Astrocyte of the spinal cord (primary cell): Measurements from ENCODE around the gene GLT1D1.
"Not testable (repeated sequence)": the region's sequence is repeated elsewhere in the genome, so short reads cannot be mapped to it uniquely, and the experiment has no call there.

ENCODE experiments used
- DNase-seq: peaks from one replicate; pipeline ENCODE4 v3.0.0; 2011; ENCODE audit warnings: low read depth, low spot score
- H3K4me3 ChIP-seq: 2 replicates; pipeline ENCODE4 v1.5.1; 2011; ENCODE audit warnings: low read depth, mild to moderate bottlenecking, low read length, moderate library complexity
- CTCF ChIP-seq: IDR thresholded peaks from 2 replicates; pipeline ENCODE4 v1.5.1; 2012; ENCODE audit warnings: low read depth, mild to moderate bottlenecking, low read length, inconsistent platforms
- in situ Hi-C: cut with HindIII; loops from 2 replicates; pipeline ENCODE4 v1.10.0; 2017; ENCODE audit warnings: low sequenced_read_pairs

Gene GLT1D1

GRCh38 chr12:128850400-128850799 is 2.9 kb upstream of the GLT1D1 start:
- no peak overlapping the region for H3K4me3 ChIP-seq
- in situ Hi-C loops, result no loop called here
- TF ChIP-seq CTCF, result no peak
- no peak for DNase-seq

- H3K4me3 ChIP-seq, DNase-seq, in situ Hi-C loops: not testable (repeated sequence)
These were observed 1.8 kb upstream of the GLT1D1 start for GRCh38 chr12:128851429-128851828.

GRCh38 chr12:128852026-128852698 is 1.1 kb upstream of the GLT1D1 start:
- in situ Hi-C loops, result no loop called here
- TF ChIP-seq CTCF, result no peak
- DNase-seq, result no peak
- no peak overlapping the region for H3K4me3 ChIP-seq

GRCh38 chr12:128853600-128854197 is 421 bp downstream of the GLT1D1 start:
- TF ChIP-seq CTCF, result no peak
- H3K4me3 ChIP-seq, result no peak overlapping the region
- in situ Hi-C loops, result no loop called here

GRCh38 chr12:128856035-128856790 is 2.9 kb downstream of the GLT1D1 start:
- no peak for TF ChIP-seq CTCF
- DNase-seq, result no peak
- in situ Hi-C loops, result no loop called here
- no peak overlapping the region for H3K4me3 ChIP-seq

More at GRCh38 chr12:128853600-128854197, 421 bp downstream of the GLT1D1 start:
- no peak for DNase-seq

GRCh38 chr12:128856791-128857078 is 3.5 kb downstream of the GLT1D1 start:
- in situ Hi-C loops, result no loop called here
- no peak for TF ChIP-seq CTCF
- no peak for DNase-seq

GRCh38 chr12:128857133-128857763 is 4.0 kb downstream of the GLT1D1 start:
- DNase-seq, result no peak
- H3K4me3 ChIP-seq, result no peak overlapping the region
- in situ Hi-C loops, result no loop called here
- no peak for TF ChIP-seq CTCF

More at GRCh38 chr12:128856791-128857078, 3.5 kb downstream of the GLT1D1 start:
- no peak overlapping the region for H3K4me3 ChIP-seq
